Measurements from ENCODE around the gene TFAP2A.

The TFAP2A gene

GRCh38 chr6:10347561-10348327 lies 67.1 kb downstream of the TFAP2A start:
- TF ChIP-seq CTCF (IDR thresholded peaks at IDR 0.05; ENCODE audit: borderline replicate concordance, insufficient read depth, low read depth, low read length) = no peak
- no peak overlapping the region for H3K4me3 ChIP-seq (ENCODE audit: low read depth, low read length)
